ENCODE measurements around the gene ZMYM4. TPM values are rescaled to one million over a fixed set of nuclear protein-coding genes. Genes with fewer than 3 reads are reported as not detected.

ZMYM4 gene
- total and polyA plus RNA-seq, 11 donors: 8.0 to 44.3 (median 32.2) TPM

GRCh38 chr1:35287807-35288640 lies 19.5 kb downstream of the ZMYM4 start:
- intact Hi-C loops (cut with DNase I): loop anchor here in 1 of 10 donors (5.0 kb wide), 1 partner anchor 81 kb away; no protein-coding TSS in a partner anchor
- DNase-seq (no peak), ATAC-seq (peak in 2 of 4 donors; percentile 38 to 74)
- TF ChIP-seq CTCF (IDR thresholded peaks at IDR 0.05): no peak
- no peak for TF ChIP-seq POLR2A (IDR thresholded peaks at IDR 0.05)
- H3K36me3 ChIP-seq: peaks cover 0 to 15% (median 2%) of the 10 kb centered on the region in 9 donors
- WGBS, 4 donors: 75 to 80% (median 77%) methylated on average over 9 of the region's 9 CpGs
- peaks cover 0 to 30% (median 22%) of the 10 kb centered on the region in 12 donors for H3K4me1 ChIP-seq
- H3K27ac ChIP-seq: peak overlapping the region in 4 of 12 donors; percentile 2 to 39 (median 22)
- H3K27me3 ChIP-seq: no peaks in the 10 kb centered on the region
- no peak overlapping the region for H3K4me3 ChIP-seq
- peaks cover 0 to 15% (median 0%) of the 10 kb centered on the region in 12 donors for H3K9me3 ChIP-seq

GRCh38 chr1:35288761-35289160 lies 20.3 kb downstream of the ZMYM4 start:
- H3K27ac ChIP-seq: no peak overlapping the region
- H3K27me3 ChIP-seq: no peaks in the 10 kb centered on the region
- peaks cover 0 to 22% (median 5%) of the 10 kb centered on the region in 9 donors for H3K36me3 ChIP-seq
- peak in 1 of 4 donors; percentile 19 for ATAC-seq
- peaks cover 0 to 14% (median 0%) of the 10 kb centered on the region in 12 donors for H3K9me3 ChIP-seq
- intact Hi-C loops (cut with DNase I): loop anchor here in 1 of 10 donors (5.0 kb wide), 1 partner anchor 81 kb away; no protein-coding TSS in a partner anchor
- peaks cover 0 to 30% (median 22%) of the 10 kb centered on the region in 12 donors for H3K4me1 ChIP-seq
- DNase-seq: no peak
- no peak overlapping the region for H3K4me3 ChIP-seq
- TF ChIP-seq CTCF (IDR thresholded peaks at IDR 0.05) (no peak), POLR2A (IDR thresholded peaks at IDR 0.05) (no peak)

DNA sequence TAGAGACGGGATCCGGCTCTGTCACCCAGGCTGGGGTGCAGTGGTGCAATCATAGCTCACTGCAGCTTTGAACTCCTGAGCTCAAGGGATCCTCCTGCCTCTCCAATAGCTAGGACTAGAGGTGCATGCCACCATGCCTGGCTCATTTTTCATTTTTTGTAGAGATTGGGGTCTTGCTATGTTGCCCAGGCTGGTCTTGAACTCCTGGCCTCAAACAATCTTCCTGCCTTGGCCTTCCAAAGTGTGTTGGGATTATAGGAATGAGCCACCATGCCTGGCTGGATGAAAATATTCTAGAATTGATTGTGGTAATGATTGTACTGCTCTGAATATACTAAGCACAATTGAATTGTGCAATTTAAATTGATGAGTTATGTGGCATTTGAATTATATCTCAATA lies 21.9 kb downstream of the ZMYM4 start:
- DNase-seq: no peak
- Histone ChIP-seq H3K36me3 (peaks cover 0 to 23% (median 6%) of the 10 kb centered on the region in 9 donors), H3K4me3 (no peak overlapping the region), H3K4me1 (peaks cover 0 to 31% (median 23%) of the 10 kb centered on the region in 12 donors), H3K9me3 (no peaks in the 10 kb centered on the region), H3K27me3 (no peaks in the 10 kb centered on the region), H3K27ac (no peak overlapping the region)
- 80 to 94% (median 87%) methylated on average over 2 of the region's 2 CpGs for WGBS, 4 donors
- TF ChIP-seq POLR2A (IDR thresholded peaks at IDR 0.05) (no peak), CTCF (IDR thresholded peaks at IDR 0.05) (no peak)
- intact Hi-C loops (cut with DNase I): loop anchor here in 4 of 10 donors (10.0 kb wide), 2 partner anchors 86 to 256 kb away; partner anchors contain the start of gene ZMYM6 (in 1 of the 4)
- ATAC-seq: no peak

DNA sequence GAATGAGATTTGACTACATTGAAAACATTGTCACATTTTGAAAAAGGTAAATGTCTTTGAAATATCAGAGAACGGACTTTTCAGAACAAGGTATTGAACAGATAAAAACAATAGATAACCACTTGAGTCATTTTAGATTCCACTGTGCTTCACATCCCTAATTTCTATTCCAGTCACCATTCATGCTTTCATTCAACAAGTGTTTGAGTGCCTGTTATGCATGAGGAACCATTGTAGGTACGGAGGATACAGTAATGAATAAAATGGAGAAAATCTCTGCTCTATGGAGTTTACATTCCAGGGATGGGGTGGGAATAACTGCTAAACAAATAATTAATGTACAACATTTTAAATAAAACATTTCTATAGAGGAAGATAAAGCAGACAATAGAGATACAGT lies 26.3 kb downstream of the ZMYM4 start:
- Histone ChIP-seq H3K9me3 (no peaks in the 10 kb centered on the region), H3K27ac (no peak overlapping the region), H3K27me3 (no peaks in the 10 kb centered on the region), H3K4me3 (no peak overlapping the region), H3K36me3 (peaks cover 0 to 42% (median 8%) of the 10 kb centered on the region in 9 donors), H3K4me1 (peaks cover 0 to 18% (median 9%) of the 10 kb centered on the region in 12 donors)
- WGBS, 4 donors: 96 to 97% (median 97%) methylated on average over 2 of the region's 2 CpGs
- TF ChIP-seq CTCF (IDR thresholded peaks at IDR 0.05) (no peak), POLR2A (IDR thresholded peaks at IDR 0.05) (no peak)
- intact Hi-C loops (cut with DNase I): loop anchor here in 7 of 10 donors (5.0 to 10.0 kb wide), 3 partner anchors 90 to 260 kb away; partner anchors contain the start of gene ZMYM6 (in 1 of the 7)
- ATAC-seq (no peak), DNase-seq (no peak)
